Bone marrow (tissue), 2 donors: ENCODE data around the gene C6orf52.
"Not testable (repeated sequence)": the region's sequence is repeated elsewhere in the genome, so short reads cannot be mapped to it uniquely, and the experiment has no call there.

Experiments
- DNase-seq, 2 donors: peaks; one replicate each; lab custom pipeline; 2025; lab: John Stamatoyannopoulos, UW

C6orf52 gene

DNA sequence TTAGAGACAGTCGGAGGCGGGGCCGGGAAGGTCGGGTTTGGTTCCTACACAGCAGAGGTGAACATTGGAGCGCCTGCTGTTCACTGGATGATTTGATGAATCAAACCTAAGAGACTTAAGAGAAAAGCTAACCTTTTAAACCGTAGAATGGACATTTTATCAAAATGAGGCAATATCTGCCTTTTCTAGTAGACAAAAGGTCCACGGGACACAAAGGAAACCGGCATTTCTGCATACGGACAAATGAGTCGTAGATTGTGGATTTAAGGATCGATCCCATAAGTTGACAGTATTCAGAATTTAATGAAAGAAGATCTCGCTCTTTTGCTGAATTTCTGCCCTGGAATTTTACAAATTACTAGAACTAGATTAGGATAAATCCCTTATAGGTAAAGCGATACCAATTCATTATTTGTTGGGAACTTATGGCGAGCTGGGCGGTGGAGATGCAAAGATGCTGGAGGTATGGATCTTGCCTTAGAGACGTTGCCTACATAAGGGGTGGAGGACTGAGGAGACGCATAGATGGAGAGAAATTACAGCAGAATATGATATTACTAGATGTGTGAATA, 756 bp upstream of the C6orf52 start:
- DNase-seq: no peak

DNA sequence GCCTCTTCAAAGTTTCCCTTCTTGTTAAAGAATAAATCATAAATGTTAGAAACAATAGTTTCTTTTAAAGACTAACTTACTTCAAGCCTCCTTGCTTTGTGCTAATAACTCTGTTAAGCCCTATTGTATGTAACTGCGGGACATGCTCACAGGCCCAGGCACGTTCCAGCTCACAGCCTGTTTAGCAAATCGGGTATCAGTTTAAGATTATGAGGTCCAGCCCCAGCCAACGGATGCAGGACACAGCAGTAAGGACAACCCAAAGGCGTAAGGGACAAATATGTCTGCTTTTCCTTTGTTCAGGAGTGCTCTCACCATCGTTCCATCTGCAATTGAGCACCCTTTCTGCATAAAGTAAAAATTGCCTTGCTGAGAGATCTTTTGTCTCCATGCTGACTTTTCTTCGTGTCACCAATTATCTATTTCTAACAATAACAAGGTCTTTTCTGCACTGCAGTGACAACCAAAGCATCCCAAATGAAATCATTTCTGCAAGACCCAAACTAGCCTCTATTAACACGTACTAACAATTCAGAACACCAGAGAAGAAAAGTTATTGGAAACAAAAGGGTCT, 1.4 kb downstream of the C6orf52 start:
- no peak for DNase-seq

DNA sequence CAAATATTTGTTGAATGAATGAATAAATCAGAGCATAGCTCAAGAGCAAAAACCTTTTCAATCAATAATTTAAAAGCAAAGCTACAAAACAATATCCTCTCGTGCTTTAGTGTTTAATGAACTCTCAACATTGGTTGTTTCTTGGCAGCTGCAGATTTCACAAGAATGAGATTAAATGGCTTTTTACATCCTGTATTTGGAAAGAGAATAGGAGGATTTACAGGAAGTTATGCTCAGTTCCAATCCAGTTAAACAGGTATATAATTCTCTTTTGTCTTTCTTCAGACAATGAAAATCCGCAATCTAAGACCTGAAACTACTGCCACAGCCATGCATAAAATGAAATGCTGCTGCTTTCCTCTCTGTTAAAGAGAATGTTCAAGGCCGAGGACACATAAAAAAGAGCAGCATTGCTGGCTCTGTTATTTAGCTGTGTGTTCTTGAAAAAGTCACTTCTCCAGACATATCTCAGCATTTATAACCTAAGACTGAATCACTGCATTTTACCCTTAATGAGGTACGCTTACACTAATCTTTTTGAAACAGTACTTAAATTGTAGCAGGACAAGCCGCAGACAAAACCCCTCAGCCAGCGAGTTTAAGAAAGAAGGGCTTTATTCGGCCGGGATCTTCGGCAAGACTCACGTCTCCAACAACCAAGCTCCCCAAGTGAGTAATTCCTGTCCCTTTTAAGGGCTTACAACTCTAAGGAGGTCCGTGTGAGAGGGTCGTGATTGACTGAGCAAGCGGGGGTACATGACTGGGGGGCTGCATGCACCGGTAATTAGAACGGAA, 3.6 kb downstream of the C6orf52 start:
- no peak for DNase-seq

DNA sequence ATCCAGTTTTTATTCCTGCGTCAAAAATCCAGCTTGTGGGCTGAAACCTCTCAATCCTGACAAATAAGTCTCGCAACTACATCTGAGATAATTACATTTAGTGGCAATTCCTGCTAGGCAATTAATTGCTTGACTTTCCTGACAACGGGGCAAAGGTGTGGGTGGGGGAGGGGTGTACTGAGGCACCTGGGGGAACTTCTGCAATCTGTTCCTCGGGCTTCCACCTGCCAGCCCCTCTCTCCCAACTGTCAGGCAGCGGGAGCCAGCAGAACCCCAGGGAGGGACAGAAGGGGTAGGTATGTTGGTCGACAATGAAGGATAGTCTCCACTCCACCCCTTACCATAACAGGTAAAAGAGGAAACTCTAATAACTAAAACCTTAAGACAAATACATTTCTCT, 6.8 kb downstream of the C6orf52 start:
- no peak for DNase-seq

DNA sequence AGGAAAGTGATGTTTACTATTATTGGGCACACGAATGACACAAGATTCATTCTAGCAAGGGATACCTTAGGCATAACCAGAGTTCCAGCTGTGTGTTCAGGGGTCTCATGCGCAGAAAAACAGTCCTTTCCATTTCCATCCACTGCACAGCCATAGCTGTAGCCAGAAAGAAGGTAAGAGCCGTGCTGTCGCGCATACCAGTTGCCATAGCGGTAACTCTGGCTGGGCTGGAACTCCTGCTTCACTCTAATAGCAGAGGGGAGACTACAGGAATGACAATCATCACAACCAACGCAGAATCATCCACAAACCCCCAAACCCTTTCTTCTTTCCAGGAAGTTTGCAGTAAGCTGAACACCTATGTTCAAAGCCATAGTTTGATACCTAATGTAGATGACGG, 7.5 kb downstream of the C6orf52 start:
- no peak for DNase-seq

DNA sequence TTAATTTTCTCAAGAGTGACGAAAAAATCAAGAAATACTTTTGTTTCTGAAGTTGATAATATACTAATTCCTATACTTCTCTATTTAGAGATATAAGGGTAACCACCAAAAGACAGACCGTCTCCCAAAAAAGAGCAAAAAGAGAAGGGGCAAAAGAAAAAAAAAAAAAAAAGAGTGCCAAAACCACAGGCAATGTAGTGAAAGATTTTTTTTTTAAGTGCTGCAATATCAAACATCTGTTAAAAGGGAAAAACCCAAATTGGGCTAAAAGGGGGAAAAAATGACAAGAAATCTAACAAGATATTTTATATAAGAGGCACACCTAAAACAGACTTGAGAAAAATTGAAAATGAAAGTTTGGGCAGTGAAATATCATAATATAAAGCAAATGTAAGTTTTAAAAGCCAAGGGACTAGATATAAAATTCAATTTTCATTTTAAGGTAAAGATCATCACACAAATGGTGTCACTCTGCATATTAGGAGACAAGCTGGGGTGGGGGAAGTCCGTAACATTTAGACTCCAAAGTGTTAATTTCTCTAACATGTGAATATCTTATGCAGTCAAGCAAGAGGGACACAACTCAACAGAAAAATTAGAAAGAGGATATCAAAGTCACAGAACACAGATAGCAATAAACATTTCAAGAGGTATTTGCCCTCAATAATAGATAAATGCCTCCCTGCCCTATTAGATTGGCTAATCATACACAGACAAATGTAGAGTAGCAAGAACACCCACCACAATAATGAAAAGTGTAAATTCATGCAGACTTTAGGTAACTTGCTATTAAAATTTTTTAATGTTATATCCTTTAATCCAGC, 9.1 kb downstream of the C6orf52 start:
- DNase-seq: no peak

DNA sequence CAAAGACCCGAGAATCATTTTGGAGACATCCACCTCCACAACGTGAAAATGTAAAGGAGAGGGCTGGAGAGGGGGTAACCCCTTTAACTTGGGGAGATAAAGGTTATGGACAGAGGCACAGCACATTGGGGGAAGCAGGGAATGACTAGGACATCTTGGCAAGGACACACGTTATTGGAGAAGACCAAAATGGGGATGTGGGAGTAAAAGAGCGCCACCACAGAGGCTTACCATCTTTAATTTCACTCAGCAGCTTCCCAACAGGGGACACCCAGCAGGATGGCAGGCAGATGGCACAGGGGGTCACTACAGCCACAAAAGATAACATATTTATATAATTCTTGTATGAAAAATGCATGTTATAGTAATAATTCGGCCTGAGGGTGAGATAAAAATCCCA, 9.8 kb downstream of the C6orf52 start:
- no peak for DNase-seq

DNA sequence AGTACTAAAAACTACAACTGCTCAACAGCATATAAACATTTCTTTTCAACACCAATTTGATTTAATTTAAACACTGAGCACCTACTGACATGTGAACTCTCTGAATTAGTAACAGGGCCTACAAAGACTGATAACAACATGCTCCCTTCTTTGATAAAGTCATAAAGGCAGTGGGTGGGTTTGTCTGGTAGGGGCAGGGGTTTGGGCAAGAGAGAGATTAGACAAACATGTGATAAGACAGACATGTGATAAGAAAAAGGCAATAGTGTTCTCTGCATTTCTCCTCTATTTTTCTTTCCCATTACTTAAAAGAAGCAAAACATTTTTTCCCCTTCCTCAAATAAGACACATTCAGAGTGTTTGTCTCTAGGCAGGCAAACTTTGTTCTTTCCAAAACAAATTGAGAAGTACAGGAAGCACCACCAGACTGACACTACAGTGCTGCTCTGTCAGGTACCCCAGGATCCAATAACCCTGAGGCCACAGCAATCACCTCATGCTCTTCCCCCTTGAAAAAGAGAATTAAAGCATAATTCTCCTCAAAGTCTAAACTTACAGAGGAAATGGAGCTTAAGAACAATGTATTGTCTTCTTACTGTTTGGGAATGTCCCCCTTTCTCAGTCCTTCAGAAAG, 11.9 kb downstream of the C6orf52 start:
- DNase-seq: no peak

DNA sequence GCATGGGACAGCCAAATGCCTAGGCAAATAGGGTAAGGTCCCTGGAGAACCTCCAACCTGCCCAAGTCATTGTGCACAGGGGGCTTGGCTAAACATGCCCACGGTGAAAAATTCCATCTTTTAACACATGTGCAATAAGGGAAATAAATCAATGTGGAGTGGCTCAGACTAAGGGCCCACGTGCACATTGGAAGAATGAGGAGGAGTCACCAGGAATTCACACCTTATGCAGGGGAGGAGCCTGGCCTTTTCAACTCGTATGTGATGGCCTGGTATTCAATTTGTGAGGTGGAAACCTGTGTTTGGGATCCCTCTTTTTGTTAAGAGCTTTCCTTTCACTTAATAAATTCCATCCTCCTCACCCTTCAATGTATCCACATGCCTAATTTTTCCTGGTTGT, 12.6 kb downstream of the C6orf52 start:
- DNase-seq: no peak

DNA sequence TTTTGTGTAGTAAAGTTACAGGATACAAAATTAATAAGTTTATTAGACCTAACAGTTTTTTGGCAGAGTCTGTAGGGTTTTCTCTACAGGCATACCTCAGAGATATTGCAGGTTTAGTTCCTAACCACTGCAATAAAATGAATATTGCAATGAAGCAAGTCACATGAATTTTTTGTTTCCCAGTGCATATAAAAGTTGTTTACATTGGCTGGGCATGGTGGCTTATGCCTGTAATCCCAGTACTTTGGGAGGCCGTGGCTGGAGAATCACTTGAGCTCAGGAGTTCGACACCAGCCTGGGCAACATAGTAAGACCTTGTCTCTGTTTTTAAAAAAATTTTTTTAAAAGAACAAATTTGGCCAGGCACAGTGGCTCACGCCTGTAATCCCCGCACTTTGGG, 16.0 kb downstream of the C6orf52 start:
- DNase-seq: no peak

DNA sequence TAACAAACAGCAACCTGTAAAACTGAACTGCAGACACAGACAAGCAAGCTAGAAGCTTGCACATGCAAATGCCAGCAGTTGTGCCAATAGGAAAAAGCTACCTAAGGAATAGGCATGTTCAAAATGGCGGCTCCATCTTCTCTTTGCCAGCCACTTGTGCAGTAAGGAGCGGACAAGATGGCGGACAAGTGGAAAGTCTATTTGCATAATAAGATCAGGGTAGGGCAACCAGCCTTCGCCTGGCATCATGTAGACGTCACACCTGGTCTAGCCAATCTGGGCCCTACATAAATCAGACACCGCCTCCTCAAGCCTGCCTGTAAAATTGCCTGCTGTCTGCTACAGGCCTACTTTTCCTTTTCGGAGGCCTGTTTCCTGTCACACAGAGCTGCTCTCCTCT, 18.0 kb downstream of the C6orf52 start:
- DNase-seq: no peak

DNA sequence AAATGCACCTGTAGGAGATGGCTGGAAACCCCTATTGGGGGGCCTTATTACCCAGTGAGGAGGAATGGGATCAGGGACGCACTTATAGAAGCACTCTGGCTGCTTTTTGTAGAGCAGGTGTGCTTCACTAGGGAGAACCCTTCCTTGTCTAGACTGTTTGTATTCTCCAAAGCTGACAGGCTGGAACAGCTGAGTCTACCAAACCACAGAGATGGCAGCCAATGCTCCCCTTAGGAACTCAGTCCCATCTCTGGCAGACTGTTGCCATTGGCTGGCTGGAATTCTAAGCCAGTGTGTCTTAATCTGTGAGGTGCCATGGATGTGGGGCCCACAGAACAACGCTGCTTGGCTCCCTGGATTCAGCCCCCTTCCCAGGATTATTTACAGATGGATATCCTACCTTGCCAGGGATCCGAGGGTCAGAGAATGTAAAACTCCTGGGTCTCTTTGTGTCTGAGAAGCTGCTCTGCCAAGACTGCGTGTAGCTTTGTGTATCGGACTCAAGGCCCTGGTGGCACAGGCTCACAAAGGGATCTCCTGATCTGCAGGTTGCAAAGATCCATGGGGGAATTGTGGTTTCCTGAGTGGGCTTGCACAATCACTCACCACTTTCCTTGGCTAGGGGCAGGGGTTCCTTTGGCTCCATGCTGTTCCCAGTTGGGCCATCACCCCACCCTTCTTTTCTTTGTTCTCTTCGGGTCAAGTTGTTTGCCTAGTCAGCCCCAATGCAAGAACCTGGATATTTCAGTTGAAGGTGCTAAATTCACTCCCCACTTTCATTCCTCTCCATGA, 26.1 kb downstream of the C6orf52 start:
- no peak for DNase-seq

DNA sequence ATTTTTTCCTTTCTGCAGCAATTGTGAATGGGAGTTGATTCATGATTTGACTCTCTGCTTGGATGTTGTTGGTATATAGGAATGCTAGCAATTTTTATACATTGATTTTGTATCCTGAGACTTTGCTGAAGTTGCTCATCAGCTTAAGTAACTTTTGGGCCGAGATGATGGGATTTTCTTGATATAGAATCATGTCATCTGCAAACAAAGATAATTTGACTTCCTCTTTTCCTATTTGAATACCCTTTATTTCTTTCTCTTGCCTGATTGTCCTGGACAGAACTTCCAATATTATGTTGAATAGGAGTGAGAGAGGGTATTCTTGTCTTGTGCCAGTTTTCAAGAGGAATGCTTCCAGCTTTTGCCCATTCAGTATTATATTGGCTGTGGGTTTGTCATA, 28.8 kb downstream of the C6orf52 start:
- DNase-seq: not testable (repeated sequence)

DNA sequence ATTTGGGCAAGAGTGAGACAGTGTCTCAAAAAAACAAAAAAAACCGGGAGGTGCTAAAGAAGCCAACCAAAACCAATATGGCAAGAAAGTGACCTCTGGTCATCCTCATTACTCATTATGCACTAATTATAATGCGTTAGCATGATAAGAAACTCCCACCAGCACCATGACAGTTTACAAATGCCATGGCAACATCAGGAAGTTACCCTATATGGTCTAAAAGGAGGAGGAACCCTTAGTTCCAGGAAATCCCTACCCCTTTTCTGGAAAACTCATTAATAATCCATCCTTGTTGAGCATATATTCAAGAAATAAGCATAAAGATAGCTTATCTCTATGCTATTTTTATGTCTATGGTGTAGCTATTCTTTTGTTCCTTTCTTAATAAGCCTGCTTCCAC, 31.7 kb downstream of the C6orf52 start:
- DNase-seq: no peak

DNA sequence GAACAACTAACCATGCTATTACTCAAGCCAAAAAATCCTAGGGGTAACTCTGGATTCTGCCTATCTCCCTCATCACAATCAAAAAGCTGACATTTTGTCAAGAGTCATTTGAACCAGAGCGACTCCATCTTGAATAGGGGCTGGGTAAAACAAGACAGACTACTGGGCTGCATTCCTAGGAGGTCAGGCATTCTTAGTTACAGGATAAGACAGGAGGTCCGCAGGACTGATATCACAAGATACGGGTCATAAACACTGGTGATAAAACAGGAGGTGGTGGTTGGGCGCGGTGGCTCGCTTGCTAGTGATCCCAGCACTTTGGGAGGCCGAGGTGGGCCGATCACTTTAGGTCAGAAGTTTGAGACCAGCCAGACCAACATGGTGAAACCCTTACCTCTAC, 32.2 kb downstream of the C6orf52 start:
- no peak for DNase-seq

DNA sequence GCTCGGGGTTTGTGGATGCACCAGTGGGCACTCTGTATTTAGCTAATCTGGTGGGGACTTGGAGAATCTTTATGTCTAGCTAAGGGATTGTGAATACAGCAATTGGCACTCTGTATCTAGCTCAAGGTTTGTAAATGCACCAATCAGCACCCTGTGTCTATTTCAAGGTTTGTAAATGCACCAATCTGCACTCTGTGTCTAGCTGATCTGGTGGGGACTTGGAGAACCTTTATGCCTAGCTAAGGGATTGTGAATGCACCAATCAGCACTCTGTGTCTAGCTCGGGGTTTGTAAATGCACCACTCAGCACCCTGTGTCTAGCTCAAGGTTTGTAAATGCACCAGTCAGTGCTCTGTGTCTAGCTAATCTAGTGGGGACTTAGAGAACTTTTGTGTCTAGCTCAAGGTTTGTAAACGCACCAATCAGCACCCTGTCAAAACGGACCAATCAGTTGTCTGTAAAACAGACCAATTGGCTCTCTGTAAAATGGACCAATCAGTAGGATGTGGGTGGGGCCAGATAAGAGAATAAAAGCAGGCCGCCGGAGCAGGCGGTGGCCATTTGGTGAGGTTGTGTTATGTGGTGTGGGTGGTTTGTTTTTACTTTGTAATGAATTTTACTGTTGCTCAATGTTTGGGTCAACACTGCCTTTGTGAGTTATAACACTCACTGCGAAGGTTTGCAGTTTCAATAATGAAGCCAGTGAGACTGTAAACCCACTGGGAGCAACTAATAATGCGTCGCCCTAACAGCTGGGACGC, 33.8 kb downstream of the C6orf52 start:
- not testable (repeated sequence) for DNase-seq

DNA sequence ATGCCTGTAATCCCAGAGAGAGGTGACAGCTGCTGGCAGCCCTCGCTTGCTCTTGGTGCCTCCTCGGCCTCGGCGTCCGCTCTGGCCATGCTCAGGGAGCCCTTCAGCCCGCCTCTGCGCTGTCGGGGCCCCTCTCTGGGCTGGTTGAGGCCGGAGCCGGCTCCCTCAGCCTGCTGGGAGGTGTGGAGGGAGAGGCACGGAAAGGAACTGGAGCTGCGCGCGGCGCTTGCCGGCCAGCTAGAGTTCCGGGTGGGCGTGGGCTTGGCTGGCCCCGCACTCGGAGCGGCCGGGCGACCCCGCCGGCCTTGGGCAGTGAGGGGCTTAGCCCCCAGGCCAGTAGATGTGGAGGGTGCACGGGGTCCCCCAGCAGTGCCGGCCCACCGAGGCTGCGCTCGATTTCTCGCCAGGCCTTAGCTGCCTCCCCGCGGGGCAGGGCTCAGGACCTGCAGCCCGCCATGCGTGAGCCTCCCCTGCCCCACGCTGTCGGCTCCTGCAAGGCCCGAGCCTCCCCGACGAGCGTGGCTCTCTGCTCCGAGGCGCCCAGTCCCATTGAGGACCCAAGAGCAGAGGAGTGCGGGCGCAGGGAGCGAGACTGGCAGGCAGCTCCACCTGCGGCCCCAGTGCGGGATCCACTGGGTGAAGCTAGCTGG, 34.6 kb downstream of the C6orf52 start:
- no peak for DNase-seq

DNA sequence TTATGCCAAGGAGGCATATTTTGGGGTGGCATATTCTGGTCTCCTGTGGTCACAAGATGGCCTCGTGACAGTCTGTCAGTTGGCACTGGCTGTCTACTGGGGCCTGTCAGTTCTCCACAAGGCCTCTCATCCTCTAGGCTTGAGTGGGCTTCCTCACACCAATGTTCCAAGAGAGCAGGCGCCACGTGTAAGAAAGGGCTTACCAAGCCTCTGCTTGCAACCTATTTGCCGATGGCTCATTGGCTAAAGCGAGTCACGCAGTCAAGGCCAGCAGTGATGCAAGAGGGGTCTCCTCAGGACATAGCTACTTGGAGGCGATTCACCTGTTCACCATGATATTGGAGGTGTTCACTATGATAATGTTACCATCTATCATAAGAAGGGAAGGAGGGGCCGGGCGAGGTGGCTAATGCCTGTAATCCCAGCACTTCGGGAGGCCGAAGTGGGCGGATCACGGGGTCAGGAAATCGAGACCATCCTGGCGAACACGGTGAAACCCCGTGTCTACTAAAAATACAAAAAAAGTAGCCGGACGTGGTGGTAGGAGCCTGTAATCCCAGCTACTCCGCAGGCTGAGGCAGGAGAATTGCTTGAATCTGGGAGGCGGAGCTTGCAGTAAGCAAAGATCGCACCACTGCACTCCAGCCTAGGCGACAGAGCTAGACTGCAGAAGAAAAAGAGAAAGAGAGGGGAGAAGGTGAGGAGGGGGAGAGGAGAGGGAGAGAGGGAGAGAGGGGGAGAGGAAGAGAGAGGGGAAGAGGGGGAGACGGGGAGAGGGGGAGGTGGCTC, 35.3 kb downstream of the C6orf52 start:
- DNase-seq: no peak

DNA sequence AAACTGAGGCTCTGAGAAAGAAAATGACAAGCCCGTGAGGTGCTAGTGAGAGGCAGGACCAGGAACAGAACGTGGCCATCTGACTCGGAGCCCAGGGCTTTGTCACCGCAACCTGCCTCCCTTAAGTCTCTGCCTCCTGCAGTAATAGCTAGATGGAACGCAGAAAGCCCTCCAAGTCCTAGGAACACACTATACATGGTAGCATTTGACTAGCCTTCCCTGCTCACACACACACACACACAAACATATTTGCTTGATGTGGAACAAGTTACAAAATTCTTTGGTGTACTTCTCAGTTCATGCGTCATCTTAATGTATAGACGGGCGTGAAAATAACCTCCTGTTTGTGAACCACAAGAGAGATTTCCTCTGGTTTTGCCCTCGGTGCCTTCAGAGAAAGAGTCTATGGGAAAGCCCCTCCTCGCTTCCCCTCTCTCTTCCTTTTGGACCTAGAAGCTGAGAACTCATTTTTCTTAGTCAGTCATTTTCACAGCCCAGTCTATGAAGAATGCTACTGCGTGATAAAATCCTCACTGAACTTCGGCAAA, 38.8 kb downstream of the C6orf52 start:
- no peak for DNase-seq
